CD14-positive monocyte (primary cell): ENCODE measurements around the gene OR2AT4. TPM values are rescaled to one million over a fixed set of nuclear protein-coding genes. Genes with fewer than 3 reads are reported as not detected.

Source experiments
- DNase-seq, 3 donors: peaks; one replicate each; pipeline ENCODE4 v3.0.0-alpha.2; 2011 to 2022
- H2AFZ ChIP-seq: 2 replicates; pipeline ENCODE4 v1.6.0; 2012; ENCODE audit warnings: mild to moderate bottlenecking, low read depth, low read length, inconsistent platforms; ENCODE audit not compliant: insufficient read depth, poor library complexity, severe bottlenecking
- H3K27ac ChIP-seq, 2 donors: 1 replicate in 1 of 2; 2 replicates in 1 of 2; pipeline ENCODE4 v1.5.1; 2012 to 2013; ENCODE audit warnings: low read length in 2 of 2, control low read depth in 1 of 2, inconsistent platforms in 1 of 2, low read depth in 1 of 2, mild to moderate bottlenecking in 1 of 2
- H3K27me3 ChIP-seq, 2 donors: one replicate each; pipeline versions ENCODE4 v1.6.0 to v1.6.1; 2011 to 2013; ENCODE audit warnings: low read length in 2 of 2; ENCODE audit not compliant: control insufficient read depth in 2 of 2, insufficient read depth in 2 of 2
- H3K36me3 ChIP-seq, 2 donors: replicated peaks in 1 of 2; 1 replicate in 1 of 2; 2 replicates in 1 of 2; pipeline versions ENCODE4 v1.5.1 to v1.6.1; 2012 to 2013; ENCODE audit warnings: low read length in 2 of 2, control low read depth in 1 of 2, inconsistent platforms in 1 of 2, mild to moderate bottlenecking in 1 of 2; ENCODE audit not compliant: insufficient read depth in 2 of 2, control insufficient read depth in 1 of 2
- H3K4me1 ChIP-seq, 2 donors: 1 replicate in 1 of 2; 2 replicates in 1 of 2; pipeline versions ENCODE4 v1.5.1 to v1.6.1; 2012 to 2013; ENCODE audit warnings: low read length in 2 of 2, control low read depth in 1 of 2, inconsistent platforms in 1 of 2, mild to moderate bottlenecking in 1 of 2, moderate library complexity in 1 of 2; ENCODE audit not compliant: insufficient read depth in 2 of 2, control insufficient read depth in 1 of 2
- H3K4me2 ChIP-seq: replicated peaks from 2 replicates; pipeline ENCODE3; 2012; ENCODE audit warnings: low read length, moderate library complexity, mild to moderate bottlenecking; ENCODE audit not compliant: poor library complexity, severe bottlenecking; ENCODE audit errors: extremely low read depth
- H3K4me3 ChIP-seq, 3 experiments: fragments of 200-600 bp in 1 of 3; sonication (generic) in 1 of 3; replicated peaks in 1 of 3; 1 replicate in 2 of 3; 2 replicates in 1 of 3; pipeline ENCODE4 v1.5.1; 2011 to 2013; ENCODE audit warnings: low read length in 3 of 3, mild to moderate bottlenecking in 3 of 3, control low read depth in 2 of 3, low read depth in 2 of 3, inconsistent platforms in 1 of 3, moderate library complexity in 1 of 3
- H3K79me2 ChIP-seq: 2 replicates; pipeline ENCODE4 v1.6.0; 2012; ENCODE audit warnings: mild to moderate bottlenecking, control low read depth, inconsistent platforms, low read length, moderate library complexity; ENCODE audit not compliant: insufficient read depth
- H3K9ac ChIP-seq: 2 replicates; pipeline ENCODE4 v1.6.0; 2017; ENCODE audit warnings: low read length, mild to moderate bottlenecking; ENCODE audit not compliant: insufficient read depth, poor library complexity, severe bottlenecking
- H3K9me3 ChIP-seq, 2 donors: replicated peaks in 1 of 2; 1 replicate in 1 of 2; 2 replicates in 1 of 2; pipeline versions ENCODE4 v1.5.1 to v1.6.1; 2012 to 2013; ENCODE audit warnings: low read length in 2 of 2, control low read depth in 1 of 2; ENCODE audit not compliant: control insufficient read depth in 1 of 2, insufficient read depth in 1 of 2
- H4K20me1 ChIP-seq: 2 replicates; pipeline ENCODE4 v1.6.0; 2012; ENCODE audit warnings: mild to moderate bottlenecking, low read length, control low read depth, moderate library complexity; ENCODE audit not compliant: insufficient read depth
- H3K27ac Mint-ChIP-seq, 7 donors: one replicate each; pipeline ENCODE4 v1.8.0; 2020; ENCODE audit warnings: mild to moderate bottlenecking in 7 of 7, mixed read lengths in 7 of 7, moderate library complexity in 6 of 7, inconsistent platforms in 2 of 7
- H3K27me3 Mint-ChIP-seq, 3 donors: one replicate each; pipeline ENCODE4 v1.8.0; 2021 to 2022; ENCODE audit warnings: low read depth in 3 of 3, mild to moderate bottlenecking in 3 of 3, mixed read lengths in 3 of 3, moderate library complexity in 3 of 3, inconsistent platforms in 1 of 3
- H3K36me3 Mint-ChIP-seq, 2 donors: one replicate each; pipeline ENCODE4 v1.8.0; 2020; ENCODE audit warnings: mixed read lengths in 2 of 2, inconsistent platforms in 1 of 2, mild to moderate bottlenecking in 1 of 2
- H3K4me1 Mint-ChIP-seq: one replicate; pipeline ENCODE4 v1.8.0; 2020; ENCODE audit warnings: mild to moderate bottlenecking, mixed read lengths
- H3K4me3 Mint-ChIP-seq, 2 donors: one replicate each; pipeline ENCODE4 v1.8.0; 2020; ENCODE audit warnings: mild to moderate bottlenecking in 2 of 2, mixed read lengths in 2 of 2, moderate library complexity in 1 of 2
- H3K9me3 Mint-ChIP-seq, 7 donors: one replicate each; pipeline ENCODE4 v1.8.0; 2020 to 2022; ENCODE audit warnings: mixed read lengths in 7 of 7, mild to moderate bottlenecking in 6 of 7, moderate library complexity in 6 of 7, inconsistent platforms in 2 of 7
- WGBS: methylation state at CpG from one replicate; pipeline ENCODE4 v1.1.5; 2013; ENCODE audit warnings: missing lambda C conversion rate; ENCODE audit not compliant: insufficient coverage; 5-methylcytosine and 5-hydroxymethylcytosine counted together
- intact Hi-C, 2 donors: fragments of 100-400 bp; cut with micrococcal nuclease; formaldehyde crosslinking; loops; one replicate each; pipeline versions ENCODE4 v1.15.0 to v1.15.1; 2023
- polyA plus RNA-seq, 3 donors: library from polyadenylated mRNA; depleted of rRNA in 1 of 3; unstranded in 2 of 3; stranded (reverse) in 1 of 3; fragments of 300-500 nt in 2 of 3; fragments of >200 nt in 1 of 3; fragmentation: Illumina TruSeq in 2 of 3; gene quantifications; 1 replicate in 2 of 3; 2 replicates in 1 of 3; pipeline ENCODE4 v1.2.3, GENCODE V29; 2012 to 2021
- TF ChIP-seq, protein P1 (sequence below): fragments of 200-600 bp; IDR thresholded peaks from one replicate; pipeline ENCODE4 v1.8.0; 2022; ENCODE audit warnings: antibody characterized with exemption, mild to moderate bottlenecking

OR2AT4 gene
- polyA plus RNA-seq, 3 donors: not detected

DNA sequence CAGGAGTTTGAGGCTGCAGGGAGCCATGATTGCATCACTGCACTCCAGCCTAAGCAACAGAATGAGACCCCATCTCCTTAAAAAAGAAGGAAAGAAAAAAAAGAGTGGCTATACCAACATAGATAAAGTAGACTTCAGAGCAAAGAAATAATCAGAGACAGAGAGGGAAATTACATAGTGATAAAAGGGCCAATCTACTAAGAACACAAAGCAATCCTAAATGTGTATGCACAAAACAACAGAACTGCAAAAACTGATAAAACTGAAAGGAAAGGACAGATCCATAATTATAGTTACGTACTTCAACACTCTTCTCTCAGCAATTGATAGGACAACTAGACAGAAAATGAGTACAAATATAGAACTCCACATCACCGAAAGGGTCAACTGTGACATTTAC lies 17.8 kb upstream of the OR2AT4 start:
- Histone ChIP-seq H3K27me3 (no peaks in the 10 kb centered on the region), H3K4me2 (no peak overlapping the region), H2AFZ (no peak overlapping the region), H3K79me2 (no peaks in the 10 kb centered on the region), H4K20me1 (no peaks in the 10 kb centered on the region), H3K4me3 (no peak overlapping the region), H3K9me3 (peaks cover 8 to 9% of the 10 kb centered on the region in 2 donors), H3K4me1 (no peaks in the 10 kb centered on the region), H3K9ac (no peak overlapping the region), H3K36me3 (no peaks in the 10 kb centered on the region), H3K27ac (no peak overlapping the region)
- no peak overlapping the region for H3K4me3 Mint-ChIP-seq
- peaks cover 2 to 15% (median 3%) of the 10 kb centered on the region in 3 donors for H3K27me3 Mint-ChIP-seq
- H3K9me3 Mint-ChIP-seq: peaks cover 14 to 38% (median 24%) of the 10 kb centered on the region in 7 donors
- TF ChIP-seq, protein P1, sequence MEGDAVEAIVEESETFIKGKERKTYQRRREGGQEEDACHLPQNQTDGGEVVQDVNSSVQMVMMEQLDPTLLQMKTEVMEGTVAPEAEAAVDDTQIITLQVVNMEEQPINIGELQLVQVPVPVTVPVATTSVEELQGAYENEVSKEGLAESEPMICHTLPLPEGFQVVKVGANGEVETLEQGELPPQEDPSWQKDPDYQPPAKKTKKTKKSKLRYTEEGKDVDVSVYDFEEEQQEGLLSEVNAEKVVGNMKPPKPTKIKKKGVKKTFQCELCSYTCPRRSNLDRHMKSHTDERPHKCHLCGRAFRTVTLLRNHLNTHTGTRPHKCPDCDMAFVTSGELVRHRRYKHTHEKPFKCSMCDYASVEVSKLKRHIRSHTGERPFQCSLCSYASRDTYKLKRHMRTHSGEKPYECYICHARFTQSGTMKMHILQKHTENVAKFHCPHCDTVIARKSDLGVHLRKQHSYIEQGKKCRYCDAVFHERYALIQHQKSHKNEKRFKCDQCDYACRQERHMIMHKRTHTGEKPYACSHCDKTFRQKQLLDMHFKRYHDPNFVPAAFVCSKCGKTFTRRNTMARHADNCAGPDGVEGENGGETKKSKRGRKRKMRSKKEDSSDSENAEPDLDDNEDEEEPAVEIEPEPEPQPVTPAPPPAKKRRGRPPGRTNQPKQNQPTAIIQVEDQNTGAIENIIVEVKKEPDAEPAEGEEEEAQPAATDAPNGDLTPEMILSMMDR: no peak
- no peaks in the 10 kb centered on the region for H3K36me3 Mint-ChIP-seq
- WGBS: 100% methylated on average over 1 of the region's 2 CpGs
- DNase-seq: no peak
- no peaks in the 10 kb centered on the region for H3K4me1 Mint-ChIP-seq
- H3K27ac Mint-ChIP-seq: no peak overlapping the region
- intact Hi-C loops: no loop called here

DNA sequence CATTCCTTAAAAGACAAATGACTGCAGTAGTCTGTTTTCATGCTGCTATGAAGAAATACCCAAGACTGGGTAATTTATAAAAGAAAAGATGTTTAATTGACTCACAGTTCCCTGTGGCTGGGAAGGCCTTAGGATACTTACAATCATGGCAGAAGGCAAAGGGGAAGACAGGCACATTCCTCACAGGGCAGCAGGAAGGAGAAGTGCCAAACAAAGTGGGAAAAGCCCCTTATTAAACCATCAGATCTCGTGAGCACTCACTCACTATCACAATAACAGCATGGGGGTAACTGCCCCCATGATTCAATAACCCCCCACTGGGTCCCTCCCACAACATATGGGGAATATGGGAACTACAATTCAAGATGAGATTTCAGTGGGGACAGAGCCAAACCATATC lies 16.4 kb upstream of the OR2AT4 start:
- Histone ChIP-seq H3K27me3 (no peaks in the 10 kb centered on the region), H3K9me3 (peaks cover 0 to 5% of the 10 kb centered on the region in 2 donors), H4K20me1 (no peaks in the 10 kb centered on the region), H2AFZ (no peak overlapping the region), H3K27ac (no peak overlapping the region), H3K4me3 (no peak overlapping the region), H3K79me2 (no peaks in the 10 kb centered on the region), H3K9ac (no peak overlapping the region), H3K4me2 (no peak overlapping the region), H3K36me3 (no peaks in the 10 kb centered on the region), H3K4me1 (no peaks in the 10 kb centered on the region)
- Mint-ChIP-seq H3K4me1 (no peaks in the 10 kb centered on the region), H3K36me3 (no peaks in the 10 kb centered on the region), H3K27ac (no peak overlapping the region), H3K27me3 (peaks cover 3 to 17% (median 7%) of the 10 kb centered on the region in 3 donors), H3K9me3 (peaks cover 8 to 25% (median 13%) of the 10 kb centered on the region in 7 donors), H3K4me3 (no peak overlapping the region)
- WGBS: no CpG with 5 or more reads among the region's 1 CpG
- no peak for DNase-seq
- intact Hi-C loops: no loop called here
- TF ChIP-seq, protein P1: no peak
